Osteocyte (in vitro differentiated cells): Measurements from ENCODE around the gene TMEM106B. TPM values are rescaled to one million over a fixed set of nuclear protein-coding genes. Genes with fewer than 3 reads are reported as not detected.

ENCODE experiments used
- DNase-seq: peaks from one replicate; pipeline ENCODE4 v3.0.0; 2021; ENCODE audit warnings: mixed read lengths; ENCODE audit not compliant: unreplicated experiment; ENCODE audit errors: extremely low spot score
- H3K27ac Mint-ChIP-seq: one replicate; pipeline ENCODE4 v1.8.0; 2021; ENCODE audit warnings: mild to moderate bottlenecking, mixed read lengths; ENCODE audit not compliant: unreplicated experiment
- H3K27me3 Mint-ChIP-seq: one replicate; pipeline ENCODE4 v1.8.0; 2021; ENCODE audit warnings: mixed read lengths; ENCODE audit not compliant: unreplicated experiment
- H3K36me3 Mint-ChIP-seq: one replicate; pipeline ENCODE4 v1.8.0; 2021; ENCODE audit warnings: mixed read lengths; ENCODE audit not compliant: unreplicated experiment
- H3K4me1 Mint-ChIP-seq: one replicate; pipeline ENCODE4 v1.8.0; 2021; ENCODE audit warnings: mixed read lengths; ENCODE audit not compliant: unreplicated experiment
- H3K4me3 Mint-ChIP-seq: one replicate; pipeline ENCODE4 v1.8.0; 2021; ENCODE audit warnings: mild to moderate bottlenecking, moderate library complexity, mixed read lengths; ENCODE audit not compliant: unreplicated experiment
- H3K9me3 Mint-ChIP-seq: one replicate; pipeline ENCODE4 v1.8.0; 2021; ENCODE audit warnings: mixed read lengths; ENCODE audit not compliant: unreplicated experiment
- CTCF ChIP-seq: fragments of 200-600 bp; sonication (generic); IDR thresholded peaks from 2 replicates; pipeline ENCODE4 v1.5.0; 2021; ENCODE audit warnings: antibody characterized with exemption, mild to moderate bottlenecking, moderate library complexity
- total RNA-seq: library from RNA; stranded (reverse); gene quantifications from 2 replicates; pipeline ENCODE4 v1.2.1, GENCODE V29; 2021

Gene TMEM106B
- total RNA-seq, 1 donor from 2014 or later: 61.7 TPM

GRCh38 chr7:12249706-12250105, 38.6 kb downstream of the TMEM106B start:
- H3K27ac Mint-ChIP-seq: no peak overlapping the region
- no peaks in the 10 kb centered on the region for H3K4me1 Mint-ChIP-seq
- no peaks in the 10 kb centered on the region for H3K36me3 Mint-ChIP-seq
- H3K9me3 Mint-ChIP-seq: peaks cover 14% of the 10 kb centered on the region
- DNase-seq: no peak
- peaks cover 12% of the 10 kb centered on the region for H3K27me3 Mint-ChIP-seq
- no peak for TF ChIP-seq CTCF
- no peak overlapping the region for H3K4me3 Mint-ChIP-seq

- H3K36me3 Mint-ChIP-seq: no peaks in the 10 kb centered on the region
- peaks cover 14% of the 10 kb centered on the region for H3K9me3 Mint-ChIP-seq
- H3K27ac Mint-ChIP-seq: no peak overlapping the region
- H3K4me1 Mint-ChIP-seq: no peaks in the 10 kb centered on the region
- DNase-seq: no peak
- no peak for TF ChIP-seq CTCF
- peaks cover 12% of the 10 kb centered on the region for H3K27me3 Mint-ChIP-seq
- no peak overlapping the region for H3K4me3 Mint-ChIP-seq
These were observed 39.1 kb downstream of the TMEM106B start for GRCh38 chr7:12250232-12250631.

- no peak for TF ChIP-seq CTCF
These were observed 45.0 kb downstream of the TMEM106B start for GRCh38 chr7:12256090-12256489.

GRCh38 chr7:12257582-12257981, 46.5 kb downstream of the TMEM106B start:
- peaks cover 2% of the 10 kb centered on the region for H3K27me3 Mint-ChIP-seq
- no peak for DNase-seq
- no peaks in the 10 kb centered on the region for H3K36me3 Mint-ChIP-seq
- peaks cover 6% of the 10 kb centered on the region for H3K9me3 Mint-ChIP-seq
- H3K27ac Mint-ChIP-seq: no peak overlapping the region
- no peaks in the 10 kb centered on the region for H3K4me1 Mint-ChIP-seq
- TF ChIP-seq CTCF: no peak
- H3K4me3 Mint-ChIP-seq: no peak overlapping the region

More at GRCh38 chr7:12256090-12256489, 45.0 kb downstream of the TMEM106B start:
- Mint-ChIP-seq H3K4me3 (no peak overlapping the region), H3K27me3 (peaks cover 9% of the 10 kb centered on the region), H3K4me1 (no peaks in the 10 kb centered on the region), H3K27ac (no peak overlapping the region), H3K36me3 (no peaks in the 10 kb centered on the region), H3K9me3 (peaks cover 14% of the 10 kb centered on the region)
- no peak for DNase-seq

GRCh38 chr7:12258074-12258473, 47.0 kb downstream of the TMEM106B start:
- Mint-ChIP-seq H3K4me1 (no peaks in the 10 kb centered on the region), H3K27me3 (peaks cover 2% of the 10 kb centered on the region), H3K27ac (no peak overlapping the region), H3K4me3 (no peak overlapping the region), H3K9me3 (peaks cover 5% of the 10 kb centered on the region), H3K36me3 (no peaks in the 10 kb centered on the region)
- DNase-seq: no peak
- no peak for TF ChIP-seq CTCF
